GM19372 (cell line): ENCODE data around the gene GOLGA6A.
"Not testable (repeated sequence)": the region's sequence is repeated elsewhere in the genome, so short reads cannot be mapped to it uniquely, and the experiment has no call there.

Source experiments
- ATAC-seq: cut with Tn5 transposase; IDR thresholded peaks from one replicate; pipeline ENCODE4 v1.9.1; 2021; ENCODE audit warnings: mild to moderate bottlenecking, low read depth, moderate library complexity; ENCODE audit not compliant: unreplicated experiment

Gene GOLGA6A

DNA sequence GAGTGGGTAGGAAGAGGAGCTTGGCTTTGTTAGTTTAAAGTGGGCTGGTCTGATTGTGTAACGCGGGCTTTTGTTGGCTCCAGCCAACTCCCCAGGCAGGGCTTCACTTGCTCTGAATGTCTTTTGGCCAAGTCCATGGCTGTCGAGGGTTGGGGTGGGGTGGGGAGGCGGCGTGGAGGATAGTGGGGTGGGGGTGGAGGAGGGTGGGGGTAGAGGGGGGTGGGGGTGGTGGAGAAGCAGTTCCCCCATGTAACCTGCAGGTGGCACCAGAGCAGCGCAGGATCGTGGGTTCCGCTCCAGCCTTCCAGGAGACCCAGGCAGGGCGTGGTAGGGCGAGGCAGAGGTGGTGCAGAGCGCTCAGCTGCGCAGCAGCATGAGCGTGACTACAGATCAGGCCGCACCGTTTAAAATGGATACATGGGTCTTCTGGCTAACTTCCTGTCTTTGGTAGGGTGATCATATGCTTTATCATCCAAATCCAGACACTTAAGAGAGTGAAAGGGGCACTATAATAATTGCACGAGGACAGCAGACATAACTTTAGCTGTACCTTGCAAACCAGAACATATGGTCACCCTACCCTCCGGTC lies 28.3 kb downstream of the GOLGA6A start:
- ATAC-seq, result no peak

DNA sequence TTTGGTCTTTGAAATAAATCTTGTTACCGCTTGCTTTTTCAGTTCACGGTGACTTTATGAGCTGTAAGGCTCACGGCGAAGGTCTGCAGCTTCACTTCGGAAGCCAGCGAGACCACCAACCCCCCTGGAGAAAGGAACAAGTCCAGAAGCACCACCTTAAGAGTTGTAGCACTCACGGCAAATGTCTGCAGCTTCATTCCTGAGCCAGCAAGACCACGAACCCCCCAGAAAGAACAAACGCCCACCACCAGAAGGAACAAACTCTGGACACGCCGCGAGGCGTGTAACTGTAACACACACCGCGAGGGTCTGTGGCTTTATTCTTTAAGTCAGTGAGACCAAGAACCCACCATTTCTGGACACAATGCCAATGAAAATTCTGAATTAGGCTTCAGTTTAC lies 28.8 kb downstream of the GOLGA6A start:
- ATAC-seq, result no peak

DNA sequence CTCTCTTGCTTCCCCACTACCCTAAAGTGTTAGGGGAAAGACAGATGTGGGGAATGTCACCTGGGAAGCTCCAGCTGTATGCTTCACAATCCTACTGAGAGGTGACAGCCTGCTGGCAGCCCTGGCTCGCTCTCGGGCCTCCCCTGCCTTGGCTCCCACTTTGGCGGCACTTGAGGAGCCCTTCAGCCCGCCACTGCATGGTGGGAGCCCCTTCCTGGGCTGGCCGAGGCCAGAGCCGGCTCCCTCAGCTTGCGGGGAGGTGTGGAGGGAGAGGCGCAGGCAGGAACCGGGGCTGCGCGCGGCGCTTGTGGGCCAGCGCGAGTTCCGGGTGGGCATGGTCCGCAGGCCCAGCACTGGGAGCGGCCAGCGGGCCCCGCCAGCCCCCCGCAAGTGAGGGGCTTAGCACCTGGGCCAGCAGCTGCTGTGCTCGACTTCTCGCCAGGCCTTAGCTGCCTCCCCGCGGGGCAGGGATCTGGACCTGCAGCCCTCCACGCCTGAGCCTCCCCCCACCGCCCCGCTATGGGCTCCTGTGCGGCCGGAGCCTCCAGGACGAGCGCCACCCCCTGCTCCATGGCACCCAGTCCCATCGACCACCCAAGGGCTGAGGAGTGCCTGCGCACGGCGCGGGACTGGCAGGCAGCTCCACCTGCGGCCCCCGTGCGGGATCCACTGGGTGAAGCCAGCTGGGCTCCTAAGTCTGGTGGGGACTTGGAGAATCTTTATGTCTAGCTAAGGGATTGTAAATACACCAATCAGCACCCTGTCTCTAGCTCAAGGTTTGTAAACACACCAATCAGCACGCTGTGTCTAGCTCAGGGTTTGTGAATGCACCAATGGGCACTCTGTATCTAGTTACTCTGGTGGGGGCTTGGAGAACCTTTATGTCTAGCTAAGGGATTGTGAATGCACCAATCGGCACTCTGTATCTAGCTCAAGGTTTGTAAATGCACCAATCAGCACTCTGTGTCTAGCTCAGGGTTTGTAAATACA lies 29.8 kb downstream of the GOLGA6A start:
- not testable (repeated sequence) for ATAC-seq

DNA sequence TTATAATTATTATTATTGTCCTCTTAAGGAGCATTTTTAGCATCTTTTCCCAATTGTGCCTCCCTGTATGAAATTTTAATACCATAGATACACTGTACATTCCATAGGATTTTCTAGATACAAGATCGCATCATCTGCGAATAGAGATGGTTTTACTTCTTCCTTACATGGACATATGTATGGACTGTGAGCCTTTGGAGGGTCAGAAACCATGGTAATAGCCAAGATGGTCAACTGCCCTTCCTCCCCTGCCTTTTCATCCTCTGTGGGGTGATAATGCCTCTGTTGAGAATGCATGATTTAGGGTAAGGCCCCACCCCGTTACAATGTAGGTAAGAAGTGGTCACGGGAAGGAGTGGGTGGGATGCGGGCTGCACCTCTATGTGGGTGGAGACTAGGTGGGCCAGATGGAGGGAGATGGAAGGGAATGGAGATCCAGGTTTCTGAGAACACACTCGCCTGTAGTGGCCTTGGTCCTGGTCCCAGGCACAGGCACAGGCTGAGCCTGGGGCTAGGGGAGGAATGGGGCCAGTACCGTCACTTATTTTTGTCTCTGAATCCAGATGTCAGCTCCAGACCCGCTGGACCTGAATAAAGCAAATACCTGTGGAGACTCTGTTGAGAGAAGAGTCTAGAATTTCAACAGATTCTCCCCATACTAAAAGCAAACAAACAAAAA lies 31.7 kb downstream of the GOLGA6A start:
- ATAC-seq, result no peak

DNA sequence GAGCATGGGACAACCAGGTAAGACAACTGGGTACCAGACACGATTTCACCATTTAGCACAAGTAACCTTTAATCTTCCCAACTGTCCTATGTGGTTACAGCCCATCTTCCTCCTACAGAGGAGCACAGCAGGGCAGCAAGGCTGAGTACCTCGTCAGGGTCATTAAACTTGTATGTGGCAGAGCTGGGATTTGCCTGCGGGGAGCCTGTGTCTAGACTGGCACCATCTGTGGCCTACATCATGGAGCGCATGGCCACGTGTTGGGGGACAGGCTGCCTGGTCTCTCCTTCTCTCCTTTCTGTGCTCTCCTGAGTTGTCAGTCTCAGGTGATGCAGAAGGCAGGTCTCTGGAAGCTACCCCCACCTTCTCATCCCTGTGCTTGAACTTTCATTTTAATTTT lies 32.2 kb downstream of the GOLGA6A start:
- ATAC-seq, result no peak

DNA sequence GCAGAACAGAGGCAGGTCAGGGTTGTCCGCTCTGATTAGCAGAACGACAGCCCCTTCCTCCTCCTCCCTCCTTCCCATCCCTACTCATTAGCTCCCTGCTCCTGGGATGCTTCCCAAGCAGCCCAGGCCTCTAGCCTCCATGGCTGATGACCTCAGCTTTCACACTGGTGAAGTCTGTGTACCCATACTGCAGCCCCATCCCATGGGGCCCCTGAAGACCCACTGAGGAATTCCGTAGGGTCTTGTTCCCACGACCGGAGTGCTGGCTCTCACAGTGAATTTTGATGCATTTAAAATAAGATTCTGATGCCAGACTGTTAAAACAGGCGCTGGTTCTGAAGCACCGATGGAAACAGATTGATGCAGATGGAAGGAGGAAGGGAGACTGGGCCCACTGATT lies 36.1 kb downstream of the GOLGA6A start:
- no peak for ATAC-seq

DNA sequence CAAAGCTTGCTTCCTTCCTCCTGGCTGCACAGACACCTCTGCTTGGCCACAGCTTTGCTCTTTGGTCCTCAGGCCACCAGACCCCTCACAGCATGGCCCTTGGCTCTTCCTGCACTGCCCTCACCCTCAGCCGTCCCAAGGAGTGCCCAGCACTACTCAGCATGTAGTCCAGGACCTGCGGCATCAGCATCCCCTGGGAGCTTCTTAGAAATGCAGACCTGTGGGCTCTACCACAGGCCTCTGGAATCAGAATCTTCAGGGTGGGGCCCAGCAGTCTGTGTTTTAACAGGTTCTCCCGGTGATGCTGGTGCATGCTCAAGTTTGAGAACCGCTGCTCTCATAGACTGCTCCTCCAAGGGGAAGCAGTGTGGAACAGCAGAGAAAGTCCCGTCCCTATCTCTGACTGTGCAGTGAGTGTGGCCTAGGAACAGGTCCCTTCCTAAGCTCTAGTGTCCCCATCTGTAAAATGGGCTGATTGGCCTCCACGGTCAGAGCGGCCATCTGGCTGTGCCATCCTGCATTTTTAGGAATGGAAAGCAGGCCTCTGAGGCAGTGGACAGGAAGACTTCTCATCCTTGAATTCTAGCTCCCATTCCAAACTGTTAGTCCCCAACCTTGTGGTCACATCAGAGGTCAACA lies 36.6 kb downstream of the GOLGA6A start:
- no peak for ATAC-seq

DNA sequence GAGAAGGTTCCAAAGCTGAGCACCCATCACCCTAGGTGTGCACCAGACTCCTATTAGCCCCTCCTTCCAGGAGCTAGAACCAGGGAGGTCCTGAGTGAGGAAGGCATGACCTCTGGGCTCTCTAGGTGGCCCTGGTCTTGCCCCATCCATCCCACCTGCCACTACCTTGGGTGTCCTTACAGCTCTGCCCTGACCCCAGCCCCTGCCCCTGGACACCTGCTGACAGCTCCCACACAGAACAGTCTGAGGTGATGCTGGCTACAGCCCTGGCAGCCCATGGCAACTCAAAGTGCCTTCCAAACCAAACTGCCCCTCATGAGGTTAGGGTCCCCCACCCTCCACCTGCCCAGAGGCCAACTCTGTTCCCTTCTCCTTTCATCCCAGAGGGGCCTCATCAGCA lies 37.2 kb downstream of the GOLGA6A start:
- ATAC-seq, result no peak

DNA sequence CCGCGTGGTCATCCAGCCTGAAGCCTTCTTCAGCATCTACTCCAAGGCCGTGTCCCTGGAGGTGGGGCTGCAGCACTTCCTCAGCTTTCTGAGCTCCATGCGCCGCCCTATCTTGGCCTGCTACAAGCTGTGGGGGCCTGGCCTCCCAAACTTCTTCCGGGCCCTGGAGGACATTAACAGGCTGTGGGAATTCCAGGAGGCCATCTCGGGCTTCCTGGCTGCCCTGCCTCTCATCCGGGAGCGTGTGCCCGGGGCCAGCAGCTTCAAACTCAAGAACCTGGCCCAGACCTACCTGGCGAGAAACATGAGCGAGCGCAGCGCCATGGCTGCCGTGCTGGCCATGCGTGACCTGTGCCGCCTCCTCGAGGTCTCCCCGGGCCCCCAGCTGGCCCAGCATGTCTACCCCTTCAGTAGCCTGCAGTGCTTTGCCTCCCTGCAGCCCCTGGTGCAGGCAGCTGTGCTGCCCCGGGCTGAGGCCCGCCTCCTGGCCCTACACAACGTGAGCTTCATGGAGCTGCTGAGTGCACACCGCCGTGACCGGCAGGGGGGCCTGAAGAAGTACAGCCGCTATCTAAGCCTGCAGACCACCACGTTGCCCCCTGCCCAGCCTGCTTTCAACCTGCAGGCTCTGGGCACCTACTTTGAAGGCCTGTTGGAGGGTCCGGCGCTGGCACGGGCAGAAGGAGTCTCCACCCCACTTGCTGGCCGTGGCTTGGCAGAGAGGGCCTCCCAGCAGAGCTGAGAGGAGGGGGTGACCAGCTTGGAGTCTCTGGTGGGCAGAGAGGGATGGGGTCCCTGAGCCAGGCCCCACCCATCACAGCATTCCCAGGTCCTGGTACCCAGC lies 37.9 kb downstream of the GOLGA6A start:
- ATAC-seq, result no peak

DNA sequence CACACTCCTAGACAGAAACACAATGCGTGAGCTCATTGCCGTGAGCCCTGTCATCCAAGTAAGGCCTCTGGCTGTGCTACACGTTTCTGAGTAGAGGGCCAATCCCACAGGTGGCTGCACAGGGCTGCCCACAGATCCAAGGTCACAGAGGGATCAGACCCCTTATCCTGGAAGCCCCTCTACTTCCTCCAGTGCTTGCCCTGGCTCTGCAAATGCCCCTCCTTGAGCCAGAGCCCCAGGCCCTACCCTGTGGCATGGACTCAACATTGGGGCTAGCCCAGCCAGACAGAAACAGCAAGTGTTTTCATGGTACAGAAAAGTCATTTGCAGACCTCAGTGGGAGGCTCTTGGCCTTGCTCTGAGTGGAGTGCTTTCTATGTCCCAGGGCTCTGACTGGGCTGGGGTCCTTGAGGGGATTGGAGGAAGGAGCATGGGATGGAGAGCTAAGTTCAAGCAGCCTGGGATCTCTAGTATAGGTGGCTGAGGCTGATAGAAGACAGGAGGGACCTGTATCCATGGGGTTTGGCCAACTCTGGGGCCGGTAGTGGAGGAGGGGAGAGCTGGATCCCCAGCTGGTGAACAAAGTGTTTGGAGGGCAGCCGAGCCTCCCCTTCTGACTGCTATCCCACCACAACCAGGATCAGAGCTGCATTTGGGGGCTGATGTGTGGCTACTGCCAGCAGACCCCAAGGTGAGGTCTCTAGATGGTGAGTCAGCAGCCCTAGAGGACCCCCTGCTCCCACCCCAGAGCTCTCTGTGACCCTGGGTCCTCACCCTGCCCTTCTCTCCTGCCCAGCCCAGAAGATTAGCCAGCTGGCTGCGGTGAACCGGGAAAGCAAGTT lies 38.7 kb downstream of the GOLGA6A start:
- ATAC-seq, result no peak

DNA sequence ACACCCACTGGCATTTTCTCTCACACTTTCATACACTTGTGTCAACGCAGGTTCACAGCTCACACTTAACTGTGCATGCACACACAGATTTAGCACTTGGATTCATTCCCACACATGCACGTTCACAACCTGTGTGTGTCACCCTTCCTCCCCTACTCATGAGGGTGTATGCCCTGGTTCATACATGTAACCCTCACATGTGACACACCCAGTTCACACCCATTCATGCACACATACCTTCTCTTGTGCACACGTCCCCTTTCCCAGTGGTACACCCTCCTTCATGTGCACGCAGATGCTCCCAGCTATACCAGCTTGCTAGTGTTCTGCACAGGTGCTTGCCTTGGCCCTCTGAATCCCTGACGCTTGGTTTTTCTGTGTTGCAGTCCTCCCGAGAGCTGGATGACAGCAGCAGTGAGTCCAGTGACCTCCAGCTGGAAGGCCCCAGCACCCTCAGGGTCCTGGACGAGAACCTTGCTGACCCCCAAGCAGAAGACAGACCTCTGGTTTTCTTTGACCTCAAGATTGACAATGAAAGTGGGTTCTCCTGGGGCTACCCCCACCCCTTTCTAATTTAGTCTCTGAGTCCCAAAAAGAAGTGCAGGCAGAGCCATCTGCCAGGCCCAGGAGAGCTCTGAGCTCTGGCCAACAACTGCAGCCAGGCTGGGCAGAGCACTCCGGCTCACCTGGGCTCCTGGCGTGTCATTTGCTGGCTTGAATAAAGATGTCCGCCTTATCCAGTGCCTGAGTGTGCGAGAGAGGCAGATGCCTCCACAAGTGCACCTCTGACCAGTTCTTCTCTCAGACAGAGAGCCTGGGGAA lies 39.5 kb downstream of the GOLGA6A start:
- no peak for ATAC-seq

DNA sequence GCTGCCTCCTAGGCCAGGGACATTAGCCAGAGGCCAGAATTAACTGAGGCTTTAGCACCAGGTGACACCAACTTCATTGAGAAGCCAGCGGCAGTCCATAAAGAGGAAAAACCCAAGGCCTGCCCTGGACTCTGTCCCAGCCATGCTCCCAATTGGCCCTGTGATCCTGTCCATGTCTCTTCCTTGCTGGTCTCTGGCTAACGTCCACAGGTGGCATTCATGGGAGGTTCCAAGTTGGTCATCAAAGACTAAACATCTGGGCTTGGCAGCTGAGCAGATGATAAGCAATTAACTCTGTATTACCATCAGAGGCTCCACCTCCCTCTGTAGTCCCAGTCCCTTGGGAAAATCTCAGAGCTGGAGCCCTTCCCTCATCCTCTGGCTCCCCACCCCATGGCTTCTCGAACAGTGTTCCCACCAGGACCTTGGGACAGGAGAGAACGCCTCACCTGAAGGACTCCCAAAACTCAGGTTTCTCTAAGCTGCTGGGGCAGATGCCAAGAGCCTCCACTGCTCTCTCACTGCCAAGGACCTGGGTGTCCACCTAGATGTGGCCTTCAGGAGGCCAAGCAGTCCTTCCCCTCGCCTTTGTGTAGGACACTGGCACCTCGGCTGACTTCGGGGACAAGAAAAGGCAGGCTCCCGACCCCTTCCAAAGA lies 40.4 kb downstream of the GOLGA6A start:
- ATAC-seq, result no peak

DNA sequence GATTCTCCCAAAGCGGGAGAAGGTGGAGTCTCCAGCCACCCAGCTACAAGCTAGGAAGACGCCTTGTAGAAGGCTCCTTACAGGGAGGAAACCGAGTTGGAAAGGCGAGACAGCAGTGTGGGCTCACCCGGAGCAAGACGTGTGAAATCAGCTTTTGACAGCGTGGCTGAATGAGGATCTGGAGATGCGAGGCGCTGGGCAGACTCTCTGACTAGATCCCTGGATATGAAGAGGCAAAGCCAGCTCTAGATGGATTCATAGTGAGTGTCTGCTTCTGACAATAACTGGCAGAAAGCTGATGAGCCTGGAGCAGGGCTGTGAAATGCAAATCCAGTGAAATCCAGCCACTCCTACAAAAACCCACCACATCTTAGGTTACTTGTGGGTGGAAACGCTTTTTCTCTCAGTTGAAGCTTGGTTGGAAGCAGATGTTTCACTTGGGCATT lies 41.0 kb downstream of the GOLGA6A start:
- ATAC-seq, result no peak

DNA sequence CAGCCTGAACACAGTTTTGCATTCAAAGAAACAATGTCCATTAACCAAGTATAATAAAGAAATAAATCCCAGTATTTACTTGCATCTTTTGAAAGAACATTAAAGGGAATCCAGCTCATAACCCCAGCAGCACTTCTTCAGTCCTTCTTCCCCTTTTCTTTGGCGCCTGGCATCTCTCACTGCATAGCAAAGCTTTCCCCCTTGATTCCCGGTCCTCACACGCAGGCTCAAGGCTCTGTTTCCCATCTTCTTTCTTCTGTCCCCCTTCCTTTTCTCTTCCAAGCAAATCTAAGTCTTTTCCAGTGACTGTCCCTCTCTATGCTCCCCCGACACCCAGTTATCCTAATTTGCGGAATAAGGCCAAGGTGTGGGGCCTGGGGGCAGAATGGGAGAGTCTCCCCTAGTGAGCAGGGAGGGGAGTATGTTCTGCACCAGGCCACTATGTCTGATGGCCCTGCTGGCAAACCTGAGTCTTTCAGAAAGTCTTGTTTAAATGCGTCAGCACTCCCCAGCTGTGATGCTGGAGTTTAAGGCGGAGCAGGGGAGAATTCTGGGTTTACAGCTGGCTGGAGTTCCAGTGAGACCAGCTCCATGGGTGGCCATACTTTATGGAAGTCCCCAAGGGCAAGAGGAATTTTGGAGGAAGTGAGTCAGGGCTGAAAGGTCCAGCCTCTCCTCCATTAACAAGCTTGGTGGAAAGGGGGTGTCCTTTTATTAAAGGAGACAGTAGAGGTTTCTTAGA lies 42.1 kb downstream of the GOLGA6A start:
- no peak for ATAC-seq

DNA sequence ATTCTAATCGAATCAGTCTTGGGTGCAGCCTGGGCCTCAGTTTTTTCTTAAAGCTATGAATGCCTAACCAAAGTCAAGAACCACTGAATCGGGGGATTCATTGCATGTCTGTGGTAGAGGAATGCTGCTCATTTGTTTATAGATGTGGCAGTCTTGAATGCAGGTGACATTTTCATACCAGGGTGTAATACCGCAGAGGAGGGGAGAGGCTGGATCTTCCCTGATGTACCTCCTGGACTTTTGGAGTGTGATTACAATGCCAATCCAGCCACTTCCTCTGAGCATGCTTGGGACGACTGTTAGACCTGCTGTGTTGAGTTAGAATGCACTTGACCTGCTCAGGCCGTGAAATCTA lies 42.7 kb downstream of the GOLGA6A start:
- no peak for ATAC-seq

DNA sequence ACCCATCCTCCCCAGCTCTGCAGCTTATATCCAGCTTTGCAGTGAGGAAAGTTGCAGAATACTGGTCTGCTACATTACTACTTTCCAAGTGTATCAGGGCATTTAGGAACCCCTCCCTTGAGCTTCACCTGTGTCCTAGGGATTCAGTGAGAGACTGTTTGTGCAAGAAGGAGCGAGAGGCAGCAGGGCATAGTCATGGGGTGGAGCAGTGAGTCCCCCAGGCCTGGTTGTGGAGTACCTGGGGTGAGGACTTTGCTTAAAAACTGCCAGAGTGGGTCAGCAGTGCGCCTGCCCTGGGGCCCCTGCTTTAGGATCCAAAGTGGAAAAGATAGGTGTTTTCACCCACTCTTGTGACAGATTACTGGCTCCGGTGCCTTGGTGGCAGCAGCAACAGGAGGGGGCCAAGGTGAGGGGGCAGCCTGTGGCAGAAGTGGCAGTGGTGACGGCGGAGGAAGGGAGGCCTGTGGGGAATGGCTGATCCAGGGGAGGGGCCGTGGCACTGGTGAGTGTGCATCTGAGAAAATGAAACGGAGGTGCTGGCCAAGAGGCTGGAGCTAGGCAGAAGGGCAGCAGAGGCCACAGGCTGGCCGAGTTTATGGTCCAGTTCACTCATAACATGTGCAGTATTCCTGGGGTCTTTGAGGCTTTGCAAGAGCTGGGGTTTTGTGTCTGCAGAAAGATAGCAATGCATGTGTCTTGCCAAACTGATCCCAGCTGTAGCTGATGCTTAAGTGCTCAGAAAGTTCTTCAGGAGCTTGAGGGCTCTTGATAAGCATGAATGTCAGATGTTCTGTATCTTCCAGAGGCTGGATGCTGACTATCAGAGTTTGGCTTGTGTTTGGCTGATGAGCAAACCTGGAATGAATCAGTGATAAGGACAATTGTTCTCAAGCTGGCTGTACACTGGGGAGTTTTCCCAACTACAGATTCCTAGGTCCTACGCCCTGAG lies 43.4 kb downstream of the GOLGA6A start:
- ATAC-seq, result no peak
